Mucosa of descending colon (tissue), 3 donors: ENCODE measurements around the gene MYCN. TPM values are rescaled to one million over a fixed set of nuclear protein-coding genes. Genes with fewer than 3 reads are reported as not detected.

Experiments
- ATAC-seq: fragments of 200-7000 bp; cut with Tn5 transposase; one replicate; pipeline ENCODE4 v1.9.1; 2020; ENCODE audit warnings: mild to moderate bottlenecking, moderate library complexity
- DNase-seq, 3 donors: peaks; one replicate each; pipeline ENCODE4 v3.0.0-alpha.2; 2020
- H3K36me3 ChIP-seq: fragments of 200-600 bp; one replicate; pipeline ENCODE4 v1.8.0; 2021; ENCODE audit warnings: low read depth, mild to moderate bottlenecking
- H3K4me1 ChIP-seq: fragments of 200-600 bp; one replicate; pipeline ENCODE4 v1.8.0; 2021; ENCODE audit warnings: low read depth, mild to moderate bottlenecking
- H3K4me3 ChIP-seq: fragments of 200-600 bp; one replicate; pipeline ENCODE4 v1.8.0; 2021; ENCODE audit warnings: mild to moderate bottlenecking
- H3K9me3 ChIP-seq: fragments of 200-600 bp; one replicate; pipeline ENCODE4 v1.8.0; 2021; ENCODE audit warnings: mild to moderate bottlenecking
- intact Hi-C, 2 donors: fragments of 100-400 bp; cut with DNase I in 1 of 2; cut with micrococcal nuclease in 1 of 2; formaldehyde crosslinking; loops; one replicate each; pipeline versions ENCODE4 v1.11.0 to v1.11.1; 2022; cut with DNase I, micrococcal nuclease
- total RNA-seq, 3 donors: library from RNA; stranded (reverse); fragmentation: NEBNext Ultra II Directional in 2 of 3; extraction: Animal tissue kit (Norgen Biotek cat#: 25700) in 2 of 3; gene quantifications; one replicate each; pipeline versions ENCODE4 v1.2.1 to v1.2.4, GENCODE V29; 2021 to 2023
- TF ChIP-seq, protein P1 (sequence below): fragments of 200-600 bp; IDR thresholded peaks from one replicate; pipeline ENCODE4 v1.8.0; 2022; ENCODE audit warnings: antibody characterized with exemption, mild to moderate bottlenecking
- donor health status: DM: no; HTN: no; CAD: no; lungs with moderate emphysema.
- donor health status: DM: no; HTN: no; CAD: no.
- donor health status: DM: no; HTN: yes; CAD: no.

Gene MYCN
- total RNA-seq, 3 donors from 2014 or later = 0.52 to 1.1 (median 1.1) TPM

- H3K36me3 ChIP-seq = no peaks in the 10 kb centered on the region
- intact Hi-C loops = no loop called here
- H3K9me3 ChIP-seq = no peaks in the 10 kb centered on the region
- no peak for ATAC-seq
- TF ChIP-seq, protein P1, sequence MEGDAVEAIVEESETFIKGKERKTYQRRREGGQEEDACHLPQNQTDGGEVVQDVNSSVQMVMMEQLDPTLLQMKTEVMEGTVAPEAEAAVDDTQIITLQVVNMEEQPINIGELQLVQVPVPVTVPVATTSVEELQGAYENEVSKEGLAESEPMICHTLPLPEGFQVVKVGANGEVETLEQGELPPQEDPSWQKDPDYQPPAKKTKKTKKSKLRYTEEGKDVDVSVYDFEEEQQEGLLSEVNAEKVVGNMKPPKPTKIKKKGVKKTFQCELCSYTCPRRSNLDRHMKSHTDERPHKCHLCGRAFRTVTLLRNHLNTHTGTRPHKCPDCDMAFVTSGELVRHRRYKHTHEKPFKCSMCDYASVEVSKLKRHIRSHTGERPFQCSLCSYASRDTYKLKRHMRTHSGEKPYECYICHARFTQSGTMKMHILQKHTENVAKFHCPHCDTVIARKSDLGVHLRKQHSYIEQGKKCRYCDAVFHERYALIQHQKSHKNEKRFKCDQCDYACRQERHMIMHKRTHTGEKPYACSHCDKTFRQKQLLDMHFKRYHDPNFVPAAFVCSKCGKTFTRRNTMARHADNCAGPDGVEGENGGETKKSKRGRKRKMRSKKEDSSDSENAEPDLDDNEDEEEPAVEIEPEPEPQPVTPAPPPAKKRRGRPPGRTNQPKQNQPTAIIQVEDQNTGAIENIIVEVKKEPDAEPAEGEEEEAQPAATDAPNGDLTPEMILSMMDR = no peak
- no peaks in the 10 kb centered on the region for H3K4me1 ChIP-seq
- H3K4me3 ChIP-seq = no peak overlapping the region
- DNase-seq = no peak
Measured at GRCh38 chr2:15905986-15906491, 34.3 kb upstream of the MYCN start.

- TF ChIP-seq, protein P1 = no peak
- no peak overlapping the region for H3K4me3 ChIP-seq
- intact Hi-C loops = no loop called here
- no peak for ATAC-seq
- no peak for DNase-seq
- H3K4me1 ChIP-seq = no peaks in the 10 kb centered on the region
- no peaks in the 10 kb centered on the region for H3K9me3 ChIP-seq
- H3K36me3 ChIP-seq = no peaks in the 10 kb centered on the region
Measured at GRCh38 chr2:15906778-15907177, 33.6 kb upstream of the MYCN start.

- ATAC-seq = no peak
- Histone ChIP-seq H3K4me1 (no peaks in the 10 kb centered on the region), H3K4me3 (no peak overlapping the region), H3K36me3 (no peaks in the 10 kb centered on the region), H3K9me3 (no peaks in the 10 kb centered on the region)
- TF ChIP-seq, protein P1 = no peak
- DNase-seq = no peak
- intact Hi-C loops = no loop called here
Measured at GRCh38 chr2:15907461-15908324, 32.7 kb upstream of the MYCN start.

GRCh38 chr2:15908371-15908770 lies 32.0 kb upstream of the MYCN start:
- intact Hi-C loops = no loop called here
- no peak for ATAC-seq
- no peak for DNase-seq
- H3K36me3 ChIP-seq = no peaks in the 10 kb centered on the region
- no peaks in the 10 kb centered on the region for H3K4me1 ChIP-seq
- H3K9me3 ChIP-seq = no peaks in the 10 kb centered on the region
- no peak overlapping the region for H3K4me3 ChIP-seq
- TF ChIP-seq, protein P1 = no peak

DNA sequence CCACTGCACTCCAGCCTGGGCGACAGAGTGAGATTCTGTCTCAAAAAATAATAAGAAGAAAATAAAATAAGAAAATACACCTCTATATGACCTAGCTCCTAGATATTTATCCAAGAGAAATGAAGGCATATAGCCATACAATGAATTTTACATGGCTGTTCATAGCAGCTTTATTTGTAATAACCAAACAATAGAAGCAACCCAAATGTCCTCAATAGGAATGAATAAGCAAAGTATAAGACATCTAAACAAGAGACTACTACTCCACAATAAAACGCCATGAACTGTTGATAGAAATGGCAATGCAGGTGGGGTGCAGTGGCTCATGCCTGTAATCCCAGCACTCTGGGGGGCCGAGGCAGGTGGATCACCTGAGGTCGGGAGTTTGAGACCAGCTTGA lies 31.2 kb upstream of the MYCN start:
- ATAC-seq = no peak
- no peak overlapping the region for H3K4me3 ChIP-seq
- TF ChIP-seq, protein P1 = no peak
- H3K36me3 ChIP-seq = no peaks in the 10 kb centered on the region
- DNase-seq = no peak
- H3K4me1 ChIP-seq = no peaks in the 10 kb centered on the region
- no peaks in the 10 kb centered on the region for H3K9me3 ChIP-seq
- intact Hi-C loops = no loop called here
